HUES64 (cell line): ENCODE results near the gene PEAK3.
A peak's percentile ranks its signal among the peaks of the same experiment; 100 is the strongest.

ENCODE experiments used
- H3K27ac ChIP-seq: 2 replicates; pipeline ENCODE4 v1.7.0; 2013; ENCODE audit warnings: low read depth, low read length, inconsistent platforms
- H3K27me3 ChIP-seq: 2 replicates; pipeline ENCODE4 v1.6.1; 2013; ENCODE audit warnings: mild to moderate bottlenecking, low read length; ENCODE audit not compliant: insufficient read depth
- H3K36me3 ChIP-seq: 2 replicates; pipeline ENCODE4 v1.6.1; 2013; ENCODE audit warnings: mild to moderate bottlenecking, low read length; ENCODE audit not compliant: insufficient read depth
- H3K4me1 ChIP-seq: 2 replicates; pipeline ENCODE4 v1.6.1; 2013; ENCODE audit warnings: mild to moderate bottlenecking, low read length, moderate library complexity; ENCODE audit not compliant: insufficient read depth
- H3K4me3 ChIP-seq: 2 replicates; pipeline ENCODE4 v1.5.1; 2013; ENCODE audit warnings: mild to moderate bottlenecking, low read length, moderate library complexity
- H3K9ac ChIP-seq: 2 replicates; pipeline ENCODE4 v1.6.1; 2013; ENCODE audit warnings: mild to moderate bottlenecking, low read depth, low read length
- H3K9me3 ChIP-seq: 2 replicates; pipeline ENCODE4 v1.6.1; 2013; ENCODE audit warnings: low read depth, low read length; ENCODE audit not compliant: insufficient read depth
- WGBS: fragments of 150-250, 120-280 bp; methylation state at CpG from one replicate; pipeline ENCODE4 v1.1.7; 2013; ENCODE audit warnings: missing lambda C conversion rate; 5-methylcytosine and 5-hydroxymethylcytosine counted together

The PEAK3 gene

DNA sequence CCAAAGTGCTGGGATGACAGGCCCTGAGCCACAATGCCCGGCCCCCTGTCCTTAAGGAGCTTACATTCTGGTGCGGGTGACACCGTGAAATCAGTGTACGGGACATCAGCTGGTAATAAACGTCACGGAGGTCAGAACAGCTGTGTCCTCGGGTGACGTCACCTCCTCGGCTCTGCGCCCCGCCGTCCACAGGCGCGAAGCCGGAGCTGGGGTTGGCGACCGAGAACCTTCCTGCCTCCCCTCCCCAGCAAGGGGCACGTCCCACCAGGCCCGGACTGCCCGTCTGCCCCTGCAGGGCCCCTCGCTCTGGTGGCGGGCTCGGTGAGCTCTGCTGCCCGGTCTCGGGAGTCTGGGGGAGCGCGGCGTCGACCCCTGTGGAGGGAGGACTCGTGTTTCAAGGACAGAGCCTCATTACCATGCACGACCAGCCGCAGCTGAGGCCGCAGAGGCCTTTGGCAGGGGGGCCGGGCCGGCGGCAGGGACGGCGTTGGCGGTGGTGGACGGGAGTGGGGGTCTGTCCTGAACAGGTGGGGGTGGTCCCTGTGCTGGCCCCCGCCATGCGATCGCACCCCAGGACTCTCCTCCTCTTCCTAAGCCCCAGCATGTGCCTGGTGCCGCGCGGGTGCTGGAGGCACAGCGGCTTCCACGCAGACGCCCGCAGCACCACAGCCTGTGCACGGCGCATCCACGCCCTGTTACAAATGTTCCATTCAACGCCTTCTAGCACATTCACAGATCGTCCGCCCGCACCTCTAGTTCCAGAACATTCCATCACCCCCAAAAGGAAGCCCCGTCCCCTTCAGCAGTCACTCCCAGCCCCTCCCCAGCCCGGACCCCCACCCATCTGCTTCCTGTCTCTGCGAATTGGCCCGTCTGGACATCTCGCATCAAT, 20.6 kb upstream of the PEAK3 start:
- Histone ChIP-seq H3K9ac (no peak overlapping the region), H3K9me3 (no peaks in the 10 kb centered on the region), H3K27ac (no peak overlapping the region), H3K27me3 (peaks cover 33% of the 10 kb centered on the region), H3K4me1 (no peaks in the 10 kb centered on the region), H3K4me3 (peak overlapping the region; percentile 15), H3K36me3 (no peaks in the 10 kb centered on the region)
- 37% methylated on average over 62 of the region's 62 CpGs for WGBS

DNA sequence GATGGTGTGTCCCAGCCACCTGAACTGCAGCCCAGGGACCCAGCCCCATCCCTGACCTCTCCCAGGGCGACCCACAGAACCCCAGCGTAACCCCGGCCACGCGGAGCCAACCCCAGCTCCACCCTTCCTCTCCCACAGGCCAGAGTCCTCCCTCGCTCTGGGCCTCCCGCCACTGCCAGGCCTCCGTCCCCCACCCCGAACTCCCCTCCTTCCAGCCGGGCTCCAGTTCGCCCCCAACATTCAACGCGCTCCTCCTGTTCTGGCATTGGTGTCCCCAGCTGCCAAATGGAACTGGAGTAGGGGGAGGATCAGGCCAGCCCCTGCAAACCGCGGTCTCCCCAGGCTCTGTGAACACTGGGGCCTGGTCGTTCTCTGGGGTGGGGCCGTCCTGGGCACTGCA, 18.6 kb upstream of the PEAK3 start:
- no peaks in the 10 kb centered on the region for H3K4me1 ChIP-seq
- no peak overlapping the region for H3K27ac ChIP-seq
- H3K4me3 ChIP-seq = no peak overlapping the region
- H3K27me3 ChIP-seq = peaks cover 23% of the 10 kb centered on the region
- no peaks in the 10 kb centered on the region for H3K36me3 ChIP-seq
- no peaks in the 10 kb centered on the region for H3K9me3 ChIP-seq
- no peak overlapping the region for H3K9ac ChIP-seq
- 91% methylated on average over 17 of the region's 17 CpGs for WGBS

DNA sequence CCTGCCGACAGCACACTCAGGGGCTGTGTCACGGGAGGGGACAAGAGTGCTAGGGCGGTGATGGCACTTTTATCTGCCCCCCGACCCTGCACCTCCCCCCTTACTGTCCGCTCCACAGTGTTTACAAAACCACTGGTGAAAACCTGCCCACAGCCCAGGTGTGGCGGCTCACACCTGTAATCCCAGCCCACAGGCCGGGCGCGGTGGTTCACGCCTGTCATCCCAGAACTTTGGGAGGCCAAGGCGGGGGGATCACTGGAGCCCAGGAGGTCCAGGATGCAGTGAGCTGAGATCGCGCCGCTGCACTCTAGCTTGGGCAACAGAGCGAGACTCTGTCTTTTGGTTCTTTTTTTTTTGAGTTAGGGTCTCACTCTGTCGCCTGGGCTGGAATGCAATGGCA, 14.2 kb upstream of the PEAK3 start:
- Histone ChIP-seq H3K36me3 (no peaks in the 10 kb centered on the region), H3K27me3 (peaks cover 39% of the 10 kb centered on the region), H3K9ac (no peak overlapping the region), H3K9me3 (no peaks in the 10 kb centered on the region), H3K4me1 (no peaks in the 10 kb centered on the region), H3K4me3 (no peak overlapping the region), H3K27ac (no peak overlapping the region)
- 91% methylated on average over 16 of the region's 16 CpGs for WGBS

DNA sequence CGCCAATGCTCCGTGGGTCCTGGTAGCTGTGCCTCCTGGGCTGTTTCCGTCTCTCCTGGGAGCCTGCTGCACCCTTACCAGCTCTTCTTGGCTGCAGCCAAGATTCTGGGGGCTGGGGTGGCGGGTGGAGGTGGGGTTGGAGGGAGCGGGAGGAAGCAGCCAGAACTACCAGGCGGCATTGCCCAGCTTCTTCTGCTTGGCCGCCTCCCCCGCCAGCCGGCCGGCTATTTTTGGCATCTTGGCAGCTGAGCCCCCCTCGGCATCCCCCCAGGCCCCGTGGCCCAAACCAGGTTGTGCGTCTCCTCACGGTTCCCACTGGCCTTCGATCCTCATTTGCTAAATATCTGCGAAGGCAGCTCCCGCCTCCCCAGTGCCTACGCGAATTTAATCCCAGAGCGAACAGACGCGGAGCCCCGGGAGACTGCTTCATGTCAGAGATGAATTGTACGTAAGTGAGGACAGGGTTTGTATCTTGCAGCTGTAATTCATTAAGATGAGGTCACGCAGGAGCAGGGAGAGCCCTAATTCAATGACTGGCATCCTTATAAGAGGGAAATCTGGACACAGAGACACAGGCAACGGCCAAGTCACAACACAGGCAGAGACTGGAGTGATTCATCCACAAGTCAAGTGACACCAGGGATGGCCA, 12.8 kb upstream of the PEAK3 start:
- Histone ChIP-seq H3K36me3 (no peaks in the 10 kb centered on the region), H3K9me3 (no peaks in the 10 kb centered on the region), H3K27ac (no peak overlapping the region), H3K4me1 (no peaks in the 10 kb centered on the region), H3K9ac (no peak overlapping the region), H3K4me3 (no peak overlapping the region), H3K27me3 (peaks cover 53% of the 10 kb centered on the region)
- WGBS = 85% methylated on average over 26 of the region's 26 CpGs

DNA sequence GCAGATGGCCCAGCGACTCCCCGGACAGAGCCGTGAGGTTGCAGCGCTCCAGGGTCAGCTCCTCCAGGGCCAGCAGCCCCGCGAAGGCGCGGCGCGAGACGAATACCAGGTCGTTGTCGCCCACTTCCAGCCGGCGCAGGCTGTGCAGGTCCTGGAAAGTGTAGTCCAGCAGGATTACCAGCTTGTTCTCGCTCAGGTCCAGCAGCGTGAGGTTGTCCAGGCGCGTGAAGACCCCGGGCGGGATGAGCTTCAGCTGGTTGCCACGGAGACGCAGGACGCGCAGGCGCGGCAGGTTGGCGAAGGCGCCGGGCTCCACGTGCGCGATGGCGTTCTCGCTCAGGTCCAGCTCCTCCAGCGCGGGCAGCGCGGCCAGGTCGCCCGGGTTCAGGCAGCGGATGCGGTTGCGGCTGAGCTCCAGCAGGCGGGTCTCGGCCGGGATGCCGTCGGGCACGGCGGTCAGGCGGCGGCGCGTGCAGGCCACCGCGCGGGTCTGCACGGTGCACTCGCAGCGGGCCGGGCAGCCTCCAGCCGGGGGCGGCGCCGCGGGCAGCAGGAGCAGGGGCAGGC, 9.3 kb upstream of the PEAK3 start:
- WGBS = 2% methylated on average over 67 of the region's 67 CpGs
- Histone ChIP-seq H3K4me3 (peak overlapping the region; percentile 49), H3K4me1 (no peaks in the 10 kb centered on the region), H3K27ac (no peak overlapping the region), H3K27me3 (peaks cover 86% of the 10 kb centered on the region), H3K36me3 (no peaks in the 10 kb centered on the region), H3K9ac (no peak overlapping the region), H3K9me3 (no peaks in the 10 kb centered on the region)

DNA sequence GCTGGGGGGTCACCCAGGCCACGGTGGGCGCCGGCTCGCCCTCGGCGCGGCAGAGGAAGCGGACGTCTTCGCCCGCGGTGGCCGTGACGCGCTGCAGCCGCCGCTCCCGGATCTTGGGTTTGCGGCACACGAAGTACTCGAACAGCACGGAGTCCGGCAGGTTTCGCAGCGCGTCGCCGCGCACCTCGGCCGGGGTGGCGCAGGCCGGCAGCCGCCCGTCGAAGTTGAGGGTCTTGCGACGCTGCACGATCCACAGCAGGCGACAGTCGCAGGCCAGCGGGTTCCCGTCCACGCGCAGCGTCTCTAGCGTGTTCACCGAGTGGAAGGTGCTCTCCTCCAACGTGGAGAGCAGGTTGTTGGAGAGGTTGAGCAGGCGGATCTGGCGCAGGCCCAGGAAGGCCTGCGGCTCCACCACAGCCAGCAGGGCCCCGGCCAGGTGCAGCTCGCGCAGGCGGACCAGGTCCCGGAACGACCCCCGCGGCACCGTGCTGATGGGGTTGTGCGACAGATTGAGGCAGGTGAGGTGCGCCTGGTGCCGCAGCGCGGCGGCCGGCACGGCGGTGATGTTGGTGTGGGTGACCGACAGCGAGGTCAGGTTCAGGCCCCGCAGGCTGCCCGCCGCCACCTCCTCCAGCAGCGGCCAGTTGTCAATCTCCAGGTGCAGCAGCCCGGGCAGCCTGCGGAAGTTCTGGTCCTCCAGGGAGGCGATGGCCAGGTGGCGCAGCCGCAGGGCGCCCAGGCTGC, 8.6 kb upstream of the PEAK3 start:
- Histone ChIP-seq H3K36me3 (no peaks in the 10 kb centered on the region), H3K27me3 (peaks cover 87% of the 10 kb centered on the region), H3K4me3 (peak overlapping the region; percentile 49), H3K4me1 (no peaks in the 10 kb centered on the region), H3K9ac (peak overlapping the region; percentile 3; the same call in 1 of the 2 replicates), H3K27ac (no peak overlapping the region), H3K9me3 (no peaks in the 10 kb centered on the region)
- WGBS = 6% methylated on average over 82 of the region's 82 CpGs

DNA sequence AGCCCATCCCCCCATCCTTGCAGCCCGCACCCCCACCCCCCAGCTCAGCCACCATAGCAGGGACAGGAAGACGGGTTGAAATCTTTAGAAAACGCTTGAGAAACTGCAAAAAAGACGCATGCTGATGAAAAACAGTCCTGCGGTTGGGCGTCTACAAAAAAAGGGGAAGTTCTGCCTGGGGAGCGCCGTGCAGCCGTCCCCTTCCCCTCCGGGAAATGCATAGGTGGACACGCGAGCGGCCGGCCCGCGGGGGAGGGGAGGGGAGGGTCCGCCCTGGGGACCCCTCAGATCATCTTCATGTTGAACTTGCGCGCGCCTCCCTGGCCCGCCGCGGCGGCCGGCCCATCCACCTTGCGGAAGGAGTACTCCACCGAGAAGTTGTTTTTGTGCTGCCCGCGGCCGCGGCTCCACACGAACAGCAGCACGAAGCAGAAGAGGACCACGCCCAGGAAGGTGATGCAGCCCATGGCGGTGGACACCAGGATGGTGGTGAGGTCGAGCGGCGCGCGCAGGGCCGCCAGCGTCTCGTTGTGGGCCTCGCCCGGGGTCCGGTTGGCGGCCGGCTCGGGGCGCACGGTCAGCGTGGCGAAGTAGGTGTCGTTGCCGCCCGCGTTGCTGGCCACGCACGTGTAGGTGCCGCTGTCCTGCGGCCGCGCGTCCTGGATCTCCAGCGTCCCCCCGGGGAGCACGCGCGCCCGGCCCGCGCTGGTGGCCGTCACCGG, 7.9 kb upstream of the PEAK3 start:
- no peaks in the 10 kb centered on the region for H3K4me1 ChIP-seq
- peak overlapping the region; percentile 3; the same call in 1 of the 2 replicates for H3K9ac ChIP-seq
- H3K4me3 ChIP-seq = peak overlapping the region; percentile 49
- H3K36me3 ChIP-seq = no peaks in the 10 kb centered on the region
- H3K9me3 ChIP-seq = no peaks in the 10 kb centered on the region
- WGBS = 5% methylated on average over 74 of the region's 74 CpGs
- no peak overlapping the region for H3K27ac ChIP-seq
- H3K27me3 ChIP-seq = peaks cover 83% of the 10 kb centered on the region

DNA sequence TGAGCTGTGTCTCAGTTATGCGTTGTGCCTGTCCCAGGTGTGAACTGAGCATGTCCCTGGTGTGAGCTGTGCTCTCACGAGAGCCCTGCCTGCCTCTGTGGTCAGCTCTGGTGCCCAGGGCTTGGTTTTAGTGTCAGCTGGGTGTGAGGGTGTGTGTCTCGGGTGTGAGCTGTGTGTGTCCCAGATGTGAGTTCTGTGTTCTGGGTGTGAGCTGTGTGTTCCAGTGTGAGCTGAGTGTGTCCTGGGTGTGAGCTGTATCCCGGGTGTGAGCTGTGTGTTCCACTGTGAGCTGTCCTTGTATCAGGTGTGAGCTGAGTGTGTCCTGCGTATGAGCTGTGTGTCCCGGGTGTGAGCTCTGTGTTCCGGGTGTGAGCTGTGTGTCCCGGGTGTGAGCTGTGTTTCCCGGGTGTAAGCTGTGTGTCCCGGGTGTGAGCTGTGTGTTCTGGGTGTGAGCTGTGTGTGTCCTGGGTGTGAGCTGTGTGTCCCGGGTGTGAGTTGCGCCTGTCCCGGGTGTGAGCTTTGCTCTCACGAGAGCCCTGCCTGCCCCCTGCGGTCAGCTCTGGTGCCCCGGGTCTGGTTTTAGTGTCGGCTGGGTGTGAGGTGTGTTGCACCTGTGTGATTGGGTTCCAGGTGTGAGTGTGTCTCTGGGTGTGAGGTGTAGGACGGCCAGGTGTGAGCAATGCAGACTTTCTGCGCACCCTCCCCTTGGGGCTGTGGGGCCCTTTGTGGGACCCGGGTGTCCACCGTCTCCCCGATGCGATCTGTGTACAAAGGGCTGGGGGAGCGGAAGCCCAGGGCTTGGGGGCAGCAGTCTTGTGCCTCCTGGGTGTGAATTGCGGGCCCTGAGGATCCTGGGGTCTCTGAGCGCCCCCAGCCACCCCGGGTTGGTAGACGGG, 7.1 kb upstream of the PEAK3 start:
- peaks cover 78% of the 10 kb centered on the region for H3K27me3 ChIP-seq
- no peak overlapping the region for H3K4me3 ChIP-seq
- H3K36me3 ChIP-seq = no peaks in the 10 kb centered on the region
- no peaks in the 10 kb centered on the region for H3K4me1 ChIP-seq
- H3K9ac ChIP-seq = no peak overlapping the region
- WGBS = 75% methylated on average over 28 of the region's 28 CpGs
- no peak overlapping the region for H3K27ac ChIP-seq
- H3K9me3 ChIP-seq = no peaks in the 10 kb centered on the region

DNA sequence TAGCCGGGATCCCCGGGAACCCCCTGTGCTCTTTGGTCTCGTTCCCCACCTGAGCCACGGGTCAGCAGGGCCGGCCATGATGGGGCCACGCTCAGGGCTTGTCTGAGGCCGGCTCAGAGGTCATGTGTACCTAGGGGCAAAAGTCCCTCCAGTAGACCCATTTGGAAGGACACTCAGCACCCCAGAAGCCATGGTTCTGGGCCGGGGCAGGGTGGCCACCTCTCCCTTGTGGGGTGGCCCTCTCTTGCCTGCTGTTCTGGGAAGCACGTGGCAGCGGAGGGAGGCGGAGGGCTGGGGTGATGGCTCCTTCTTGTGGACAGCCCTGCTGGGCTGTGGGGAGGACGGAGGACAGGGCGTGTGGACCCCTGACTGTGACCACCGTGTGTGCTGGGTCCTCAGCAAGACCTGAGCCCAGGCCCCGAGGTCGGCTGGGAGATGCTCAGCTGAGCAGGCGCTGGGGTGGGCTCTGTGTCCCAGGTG, 6.4 kb upstream of the PEAK3 start:
- no peak overlapping the region for H3K27ac ChIP-seq
- H3K27me3 ChIP-seq = peaks cover 71% of the 10 kb centered on the region
- H3K9ac ChIP-seq = no peak overlapping the region
- no peaks in the 10 kb centered on the region for H3K36me3 ChIP-seq
- WGBS = 87% methylated on average over 17 of the region's 17 CpGs
- H3K9me3 ChIP-seq = no peaks in the 10 kb centered on the region
- H3K4me1 ChIP-seq = no peaks in the 10 kb centered on the region
- H3K4me3 ChIP-seq = no peak overlapping the region
